GM12878 (cell line): ENCODE measurements around the gene IFITM2. TPM values are rescaled to one million over a fixed set of nuclear protein-coding genes. Genes with fewer than 3 reads are reported as not detected.

Experiments
- BCL11A ChIP-seq: IDR thresholded peaks from 2 replicates; pipeline ENCODE4 v1.6.1; 2011; ENCODE audit warnings: low read depth, low read length
- GATAD2B ChIP-seq: fragments of 450-650 bp; conservative IDR thresholded peaks from 2 replicates; pipeline ENCODE4 v1.6.1; 2017; ENCODE audit warnings: low read depth, mild to moderate bottlenecking, moderate library complexity
- MEF2A ChIP-seq: IDR thresholded peaks from 2 replicates; pipeline ENCODE4 v1.6.1; 2011; ENCODE audit warnings: low read depth, mild to moderate bottlenecking, low read length, moderate library complexity; ENCODE audit not compliant: insufficient read depth
- PAX5 ChIP-seq: IDR thresholded peaks from 2 replicates; pipeline ENCODE4 v1.6.1; 2011; ENCODE audit warnings: low read depth, low read length, borderline replicate concordance
- SP1 ChIP-seq: IDR thresholded peaks from one replicate; pipeline ENCODE4 v1.6.1; 2011; ENCODE audit warnings: low read depth, low read length
- YY1 ChIP-seq: IDR thresholded peaks from 2 replicates; pipeline ENCODE4 v1.6.1; 2011; ENCODE audit warnings: low read depth, mild to moderate bottlenecking, low read length
- polyA plus RNA-seq, 11 experiments: library from polyadenylated mRNA; depleted of rRNA in 4 of 11; unstranded in 6 of 11; stranded (reverse) in 5 of 11; fragments of >200 nt; fragmentation: Nextera tagmentation in 4 of 11; fragmentation: Illumina TruSeq in 1 of 11; extraction: Ambion mirVana in 4 of 11; extraction: Trizol in 1 of 11; gene quantifications; 1 replicate in 1 of 11; 2 replicates in 10 of 11; pipeline versions ENCODE4 v1.2.1 to v1.2.3, GENCODE V29; 2011 to 2016; ENCODE audit warnings: inconsistent platforms in 2 of 11, missing spikeins in 2 of 11, low read depth in 1 of 11
- total RNA-seq, 4 experiments: library from RNA; depleted of rRNA in 3 of 4; stranded (reverse); fragments of >200 nt in 3 of 4; fragmentation: Illumina TruSeq in 1 of 4; extraction: Trizol in 1 of 4; gene quantifications; 2 replicates each; pipeline versions ENCODE4 v1.2.1 to v1.2.3, GENCODE V29; 2013 to 2021
- TF ChIP-seq, protein P1 (sequence below): fragments of 450-650 bp; conservative IDR thresholded peaks from 2 replicates; pipeline ENCODE4 v1.6.1; 2017; ENCODE audit warnings: mild to moderate bottlenecking, moderate library complexity
- TF ChIP-seq, protein P2 (sequence below): IDR thresholded peaks from 2 replicates; pipeline ENCODE4 v1.6.1; 2011; ENCODE audit warnings: mild to moderate bottlenecking, low read depth, low read length, moderate library complexity; ENCODE audit not compliant: insufficient replicate concordance
- TF ChIP-seq, protein P3 (sequence below): fragments of 450-650 bp; IDR thresholded peaks from 2 replicates; pipeline ENCODE4 v1.6.1; 2016; ENCODE audit warnings: mild to moderate bottlenecking

IFITM2 gene
- total and polyA plus RNA-seq, 10 of the 15 experiments (the other 5 are each of a cell fraction or from before 2014, with no cell fraction given) = 116 to 3,672 (median 724) TPM

GRCh38 chr11:268716-269145 lies 38.9 kb upstream of the IFITM2 start (continued):
- TF ChIP-seq, protein P1, sequence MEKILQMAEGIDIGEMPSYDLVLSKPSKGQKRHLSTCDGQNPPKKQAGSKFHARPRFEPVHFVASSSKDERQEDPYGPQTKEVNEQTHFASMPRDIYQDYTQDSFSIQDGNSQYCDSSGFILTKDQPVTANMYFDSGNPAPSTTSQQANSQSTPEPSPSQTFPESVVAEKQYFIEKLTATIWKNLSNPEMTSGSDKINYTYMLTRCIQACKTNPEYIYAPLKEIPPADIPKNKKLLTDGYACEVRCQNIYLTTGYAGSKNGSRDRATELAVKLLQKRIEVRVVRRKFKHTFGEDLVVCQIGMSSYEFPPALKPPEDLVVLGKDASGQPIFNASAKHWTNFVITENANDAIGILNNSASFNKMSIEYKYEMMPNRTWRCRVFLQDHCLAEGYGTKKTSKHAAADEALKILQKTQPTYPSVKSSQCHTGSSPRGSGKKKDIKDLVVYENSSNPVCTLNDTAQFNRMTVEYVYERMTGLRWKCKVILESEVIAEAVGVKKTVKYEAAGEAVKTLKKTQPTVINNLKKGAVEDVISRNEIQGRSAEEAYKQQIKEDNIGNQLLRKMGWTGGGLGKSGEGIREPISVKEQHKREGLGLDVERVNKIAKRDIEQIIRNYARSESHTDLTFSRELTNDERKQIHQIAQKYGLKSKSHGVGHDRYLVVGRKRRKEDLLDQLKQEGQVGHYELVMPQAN = peak; percentile 59
- TF ChIP-seq SP1 = peak; percentile 40
- TF ChIP-seq, protein P2, sequence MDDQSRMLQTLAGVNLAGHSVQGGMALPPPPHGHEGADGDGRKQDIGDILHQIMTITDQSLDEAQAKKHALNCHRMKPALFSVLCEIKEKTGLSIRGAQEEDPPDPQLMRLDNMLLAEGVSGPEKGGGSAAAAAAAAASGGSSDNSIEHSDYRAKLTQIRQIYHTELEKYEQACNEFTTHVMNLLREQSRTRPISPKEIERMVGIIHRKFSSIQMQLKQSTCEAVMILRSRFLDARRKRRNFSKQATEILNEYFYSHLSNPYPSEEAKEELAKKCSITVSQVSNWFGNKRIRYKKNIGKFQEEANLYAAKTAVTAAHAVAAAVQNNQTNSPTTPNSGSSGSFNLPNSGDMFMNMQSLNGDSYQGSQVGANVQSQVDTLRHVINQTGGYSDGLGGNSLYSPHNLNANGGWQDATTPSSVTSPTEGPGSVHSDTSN = peak; percentile 53
- peak; percentile 34; the same call in 1 of the 2 replicates for TF ChIP-seq MEF2A
- peak; percentile 52; the same call in 1 of the 2 replicates for TF ChIP-seq GATAD2B
- TF ChIP-seq BCL11A = peak; percentile 53; the same call in 1 of the 2 replicates
- TF ChIP-seq PAX5 = 0 out of 2 replicates have a peak, but pooled peaks have one; percentile 47
- TF ChIP-seq YY1 = 0 out of 2 replicates have a peak, but pooled peaks have one; percentile 10
- TF ChIP-seq, protein P3, sequence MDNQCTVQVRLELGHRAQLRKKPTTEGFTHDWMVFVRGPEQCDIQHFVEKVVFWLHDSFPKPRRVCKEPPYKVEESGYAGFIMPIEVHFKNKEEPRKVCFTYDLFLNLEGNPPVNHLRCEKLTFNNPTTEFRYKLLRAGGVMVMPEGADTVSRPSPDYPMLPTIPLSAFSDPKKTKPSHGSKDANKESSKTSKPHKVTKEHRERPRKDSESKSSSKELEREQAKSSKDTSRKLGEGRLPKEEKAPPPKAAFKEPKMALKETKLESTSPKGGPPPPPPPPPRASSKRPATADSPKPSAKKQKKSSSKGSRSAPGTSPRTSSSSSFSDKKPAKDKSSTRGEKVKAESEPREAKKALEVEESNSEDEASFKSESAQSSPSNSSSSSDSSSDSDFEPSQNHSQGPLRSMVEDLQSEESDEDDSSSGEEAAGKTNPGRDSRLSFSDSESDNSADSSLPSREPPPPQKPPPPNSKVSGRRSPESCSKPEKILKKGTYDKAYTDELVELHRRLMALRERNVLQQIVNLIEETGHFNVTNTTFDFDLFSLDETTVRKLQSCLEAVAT = 0 out of 2 replicates have a peak, but pooled peaks have one; percentile 27
